ENCODE results near the gene TUBGCP4.
"Not testable (repeated sequence)": the region's sequence is repeated elsewhere in the genome, so short reads cannot be mapped to it uniquely, and the experiment has no call there.

The TUBGCP4 gene

GRCh38 chr15:43370975-43371974, at the start of gene TUBGCP4, which contains the start of gene ZSCAN29:
Gene TUBGCP4, plus strand, starts transcription at chr15:43371101. Its CDS starts 254 bp downstream, at chr15:43371355.
Gene ZSCAN29, minus strand, starts transcription at chr15:43371043. Its CDS starts 1,130 bp downstream, at chr15:43369913.
- DNase-seq (ENCODE audit: low read depth): peak; percentile 64

GRCh38 chr15:43325039-43325684, 45.7 kb upstream of the TUBGCP4 start:
- no peak for DNase-seq (ENCODE audit: low read depth)

GRCh38 chr15:43329217-43329959, 41.5 kb upstream of the TUBGCP4 start:
- DNase-seq (ENCODE audit: low read depth): peak; percentile 44

- DNase-seq (ENCODE audit: low read depth): peak; percentile 95
These were observed 40.7 kb upstream of the TUBGCP4 start, which contains the start of gene LCMT2 for GRCh38 chr15:43329960-43330779. Gene LCMT2, minus strand, starts transcription at chr15:43330573. Its CDS starts 84 bp downstream, at chr15:43330489.

GRCh38 chr15:43330780-43331087, 40.2 kb upstream of the TUBGCP4 start:
- DNase-seq (ENCODE audit: low read depth): no peak

- DNase-seq (ENCODE audit: low read depth): no peak
These were observed 24.6 kb upstream of the TUBGCP4 start for GRCh38 chr15:43346305-43346704.

GRCh38 chr15:43347114-43347513, 23.8 kb upstream of the TUBGCP4 start:
- no peak for DNase-seq (ENCODE audit: low read depth)

- no peak for DNase-seq (ENCODE audit: low read depth)
These were observed 18.1 kb upstream of the TUBGCP4 start for GRCh38 chr15:43352693-43353382.

GRCh38 chr15:43360821-43361220, 10.1 kb upstream of the TUBGCP4 start:
- no peak for DNase-seq (ENCODE audit: low read depth)

- DNase-seq (ENCODE audit: low read depth): no peak
These were observed 9.5 kb upstream of the TUBGCP4 start for GRCh38 chr15:43361313-43361903.

GRCh38 chr15:43370310-43370974, 459 bp upstream of the TUBGCP4 start:
- DNase-seq (ENCODE audit: low read depth): peak; percentile 29

GRCh38 chr15:43376017-43376705, 5.3 kb downstream of the TUBGCP4 start:
- peak; percentile 11 for DNase-seq (ENCODE audit: low read depth)

- no peak for DNase-seq (ENCODE audit: low read depth)
These were observed 7.7 kb downstream of the TUBGCP4 start for GRCh38 chr15:43378601-43379000.

- no peak for DNase-seq (ENCODE audit: low read depth)
These were observed 11.4 kb downstream of the TUBGCP4 start for GRCh38 chr15:43382310-43382709.

- DNase-seq (ENCODE audit: low read depth): peak; percentile 27
These were observed 12.2 kb downstream of the TUBGCP4 start for GRCh38 chr15:43383070-43383469.

- peak; percentile 40 for DNase-seq (ENCODE audit: low read depth)
These were observed 19.8 kb downstream of the TUBGCP4 start for GRCh38 chr15:43390723-43391122.

GRCh38 chr15:43393592-43393991, 22.7 kb downstream of the TUBGCP4 start:
- DNase-seq (ENCODE audit: low read depth): not testable (repeated sequence)

- DNase-seq (ENCODE audit: low read depth): no peak
These were observed 31.4 kb downstream of the TUBGCP4 start for GRCh38 chr15:43402255-43402654.

- no peak for DNase-seq (ENCODE audit: low read depth)
These were observed 32.7 kb downstream of the TUBGCP4 start for GRCh38 chr15:43403616-43404015.

Measured in fibroblast of gingiva (primary cell).